Mesothelial cell of epicardium (in vitro differentiated cells): ENCODE data around the gene KCNJ16. TPM values are rescaled to one million over a fixed set of nuclear protein-coding genes. Genes with fewer than 3 reads are reported as not detected.

ENCODE experiments used
- DNase-seq, 2 experiments: peaks; one replicate each; pipeline ENCODE4 v3.0.0; 2021; ENCODE audit warnings: low spot score in 2 of 2; ENCODE audit not compliant: unreplicated experiment in 2 of 2
- H3K27ac Mint-ChIP-seq: 2 replicates; pipeline ENCODE4 v1.8.0; 2021; ENCODE audit warnings: mixed read lengths
- H3K27me3 Mint-ChIP-seq: 2 replicates; pipeline ENCODE4 v1.8.0; 2021; ENCODE audit warnings: low read depth, mixed read lengths
- H3K36me3 Mint-ChIP-seq: 2 replicates; pipeline ENCODE4 v1.8.0; 2021; ENCODE audit warnings: mixed read lengths
- H3K4me1 Mint-ChIP-seq: 2 replicates; pipeline ENCODE4 v1.8.0; 2021; ENCODE audit warnings: mixed read lengths
- H3K4me3 Mint-ChIP-seq: 2 replicates; pipeline ENCODE4 v1.8.0; 2021; ENCODE audit warnings: mild to moderate bottlenecking, moderate library complexity, mixed read lengths
- H3K9me3 Mint-ChIP-seq: 2 replicates; pipeline ENCODE4 v1.8.0; 2021; ENCODE audit warnings: mixed read lengths
- CTCF ChIP-seq: fragments of 200-600 bp; sonication (generic); IDR thresholded peaks from one replicate; pipeline ENCODE4 v1.5.0; 2021; ENCODE audit warnings: antibody characterized with exemption; ENCODE audit not compliant: unreplicated experiment
- total RNA-seq: library from RNA; stranded (reverse); gene quantifications from 3 replicates; pipeline ENCODE4 v1.2.1, GENCODE V29; 2021

Gene KCNJ16
- total RNA-seq, 1 donor from 2014 or later: 0.18 TPM

GRCh38 chr17:70047619-70048419 lies 27.2 kb upstream of the KCNJ16 start:
- no peak overlapping the region for H3K27ac Mint-ChIP-seq
- no peaks in the 10 kb centered on the region for H3K36me3 Mint-ChIP-seq
- no peak overlapping the region for H3K4me3 Mint-ChIP-seq
- H3K4me1 Mint-ChIP-seq: peaks cover 26% of the 10 kb centered on the region
- TF ChIP-seq CTCF: no peak
- no peaks in the 10 kb centered on the region for H3K27me3 Mint-ChIP-seq
- H3K9me3 Mint-ChIP-seq: no peaks in the 10 kb centered on the region
- DNase-seq: no peak

- H3K27ac Mint-ChIP-seq: no peak overlapping the region
- peaks cover 45% of the 10 kb centered on the region for H3K4me1 Mint-ChIP-seq
- no peak for TF ChIP-seq CTCF
- no peaks in the 10 kb centered on the region for H3K9me3 Mint-ChIP-seq
- no peak for DNase-seq
- H3K36me3 Mint-ChIP-seq: no peaks in the 10 kb centered on the region
- no peak overlapping the region for H3K4me3 Mint-ChIP-seq
- no peaks in the 10 kb centered on the region for H3K27me3 Mint-ChIP-seq
These were observed 25.0 kb upstream of the KCNJ16 start for GRCh38 chr17:70049801-70050591.

- no peak for DNase-seq
- Mint-ChIP-seq H3K27ac (no peak overlapping the region), H3K36me3 (no peaks in the 10 kb centered on the region), H3K27me3 (no peaks in the 10 kb centered on the region), H3K4me1 (peaks cover 54% of the 10 kb centered on the region), H3K9me3 (no peaks in the 10 kb centered on the region), H3K4me3 (no peak overlapping the region)
- TF ChIP-seq CTCF: no peak
These were observed 24.1 kb upstream of the KCNJ16 start for GRCh38 chr17:70050931-70051330.

GRCh38 chr17:70053241-70054234 lies 21.5 kb upstream of the KCNJ16 start:
- no peak for DNase-seq
- H3K4me3 Mint-ChIP-seq: peak overlapping the region; percentile 11
- no peaks in the 10 kb centered on the region for H3K36me3 Mint-ChIP-seq
- H3K27me3 Mint-ChIP-seq: no peaks in the 10 kb centered on the region
- no peaks in the 10 kb centered on the region for H3K9me3 Mint-ChIP-seq
- TF ChIP-seq CTCF: no peak
- H3K4me1 Mint-ChIP-seq: peaks cover 60% of the 10 kb centered on the region
- H3K27ac Mint-ChIP-seq: peak overlapping the region; percentile 87

- H3K27me3 Mint-ChIP-seq: no peaks in the 10 kb centered on the region
- H3K36me3 Mint-ChIP-seq: no peaks in the 10 kb centered on the region
- H3K9me3 Mint-ChIP-seq: no peaks in the 10 kb centered on the region
- H3K27ac Mint-ChIP-seq: peak overlapping the region; percentile 64
- H3K4me3 Mint-ChIP-seq: no peak overlapping the region
- peaks cover 64% of the 10 kb centered on the region for H3K4me1 Mint-ChIP-seq
- DNase-seq: no peak
- no peak for TF ChIP-seq CTCF
These were observed 20.0 kb upstream of the KCNJ16 start for GRCh38 chr17:70055000-70055399.
